GM21723 (cell line): Measurements from ENCODE around the gene CHMP2A.
A peak's percentile ranks its signal among the peaks of the same experiment; 100 is the strongest.

ENCODE experiments used
- ATAC-seq: cut with Tn5 transposase; IDR thresholded peaks from one replicate; pipeline ENCODE4 v1.9.1; 2021; ENCODE audit warnings: mild to moderate bottlenecking, moderate library complexity; ENCODE audit not compliant: unreplicated experiment

The CHMP2A gene

DNA sequence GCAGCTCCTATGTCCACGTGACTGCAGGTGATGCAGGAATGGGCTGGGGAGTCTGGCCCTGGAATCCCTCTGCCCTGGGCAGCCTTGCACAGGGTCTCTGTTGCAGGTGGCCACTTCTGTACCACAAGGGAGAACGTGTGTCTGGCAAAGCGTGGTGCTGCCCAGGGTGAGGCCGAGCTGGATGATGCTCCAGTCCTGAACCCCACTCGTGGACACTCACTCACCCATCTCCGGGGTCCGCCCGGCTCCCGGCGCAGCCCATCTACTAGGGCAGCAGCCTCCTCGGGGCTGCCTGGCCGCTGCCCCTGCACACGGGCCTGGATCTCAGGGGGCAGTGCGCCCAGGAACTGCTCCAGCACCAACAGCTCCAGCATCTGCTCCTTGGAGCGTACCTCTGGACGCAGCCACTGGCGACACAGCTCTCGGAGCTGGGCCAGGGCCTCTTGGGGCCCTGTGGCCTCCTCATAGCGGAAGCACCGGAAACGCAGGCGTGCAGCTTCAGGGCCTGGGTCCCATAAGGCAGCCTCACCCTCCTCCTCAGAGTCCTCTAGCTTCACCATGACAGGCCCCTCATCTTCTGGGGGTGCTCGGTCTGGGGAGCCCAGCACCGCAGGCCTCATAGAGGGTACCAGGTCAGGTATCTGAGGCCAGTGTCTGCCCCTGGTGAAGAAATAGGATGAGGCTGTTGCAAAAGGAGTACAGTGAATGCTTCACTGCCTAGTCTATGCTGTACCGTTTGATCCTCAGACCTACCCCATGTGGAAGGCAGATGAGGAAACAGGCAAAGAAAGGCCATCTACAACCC, 16.1 kb upstream of the CHMP2A start:
- ATAC-seq: no peak

DNA sequence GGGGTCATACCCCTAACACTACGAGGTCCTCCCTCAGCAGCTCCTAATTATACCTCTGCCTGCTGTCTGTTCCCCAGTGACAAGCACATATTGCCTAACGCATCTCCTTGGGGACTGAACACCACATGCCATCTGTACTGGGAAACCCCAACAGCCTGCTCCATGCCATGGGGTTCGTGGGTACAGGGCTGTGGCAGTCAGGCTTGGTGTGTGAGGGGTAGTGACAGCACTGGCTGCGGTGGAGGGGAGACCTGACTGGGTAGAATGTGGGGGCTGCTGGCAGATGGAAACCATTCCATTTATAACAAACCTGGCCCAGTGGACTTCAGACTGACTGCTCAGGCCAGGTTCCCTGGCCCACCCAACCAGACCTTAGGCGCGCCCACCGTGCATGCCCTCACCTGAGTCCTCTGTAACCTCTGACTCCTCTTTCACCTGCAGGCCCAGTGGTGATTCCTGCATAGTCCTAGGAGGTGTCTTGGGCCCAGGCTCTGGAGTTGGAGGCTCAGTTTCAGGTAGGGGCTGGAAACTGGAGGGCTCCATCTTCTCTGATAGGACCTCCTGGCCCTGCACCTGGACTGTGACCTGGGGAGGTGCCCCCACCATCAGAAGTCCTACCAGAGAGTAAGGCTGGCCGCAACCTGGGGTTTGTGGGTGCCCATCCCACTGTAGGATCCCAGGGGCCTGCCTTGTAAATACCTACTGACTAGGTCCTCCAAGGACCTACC, 15.2 kb upstream of the CHMP2A start:
- no peak for ATAC-seq

- no peak for ATAC-seq
These were observed 14.5 kb upstream of the CHMP2A start for GRCh38 chr19:58569191-58569942.

DNA sequence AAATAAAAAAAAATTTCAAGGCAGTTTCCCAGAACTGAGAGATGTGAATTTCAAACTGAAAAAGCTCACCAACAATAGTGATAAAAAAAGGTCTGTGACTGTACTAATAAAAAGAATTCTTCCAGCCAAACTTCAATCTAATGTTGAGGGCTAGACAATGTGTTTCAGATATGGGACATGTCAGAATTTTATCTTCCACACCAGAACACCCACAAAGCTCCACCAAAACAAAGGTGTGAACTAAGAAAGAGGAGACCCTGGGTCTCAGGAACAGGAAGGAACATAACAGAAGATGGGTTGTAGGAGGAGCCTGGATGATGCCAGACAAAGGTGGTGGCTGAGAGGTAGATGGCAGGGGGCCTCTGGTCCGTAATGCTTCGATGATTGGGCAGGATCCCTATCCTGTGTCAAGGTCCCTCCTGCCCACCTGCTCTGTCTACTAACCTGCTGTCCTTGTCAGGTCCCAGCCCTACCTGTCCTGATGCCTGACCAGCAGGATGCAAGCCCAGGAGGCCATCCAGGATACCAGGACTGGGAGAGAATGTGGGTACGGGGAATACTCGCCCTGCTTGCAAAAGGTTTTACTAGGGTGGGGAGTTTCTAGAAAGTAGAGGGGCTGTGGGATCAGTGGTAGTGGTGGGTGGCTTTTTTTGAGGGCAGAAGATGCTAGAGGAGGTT, 13.7 kb upstream of the CHMP2A start:
- no peak for ATAC-seq

DNA sequence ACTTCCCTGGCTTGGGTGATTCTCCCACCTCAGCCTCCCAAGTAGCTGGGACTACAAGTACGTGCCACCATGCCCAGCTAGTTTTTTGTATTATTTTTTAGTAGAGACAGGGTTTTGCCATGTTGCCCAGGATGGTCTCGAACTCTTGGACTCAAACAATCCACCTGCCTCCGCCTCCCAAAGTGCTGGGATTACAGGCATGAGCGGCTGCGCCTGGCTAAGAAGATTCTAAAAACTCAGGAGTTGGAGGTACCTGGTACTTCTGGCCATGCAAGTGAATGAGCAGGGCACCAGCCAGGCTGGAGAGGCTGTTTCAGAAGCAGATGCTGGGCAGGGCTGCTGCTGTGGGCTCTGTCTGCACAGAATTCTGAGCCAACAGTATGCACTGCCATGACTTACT, 12.1 kb upstream of the CHMP2A start:
- no peak for ATAC-seq

DNA sequence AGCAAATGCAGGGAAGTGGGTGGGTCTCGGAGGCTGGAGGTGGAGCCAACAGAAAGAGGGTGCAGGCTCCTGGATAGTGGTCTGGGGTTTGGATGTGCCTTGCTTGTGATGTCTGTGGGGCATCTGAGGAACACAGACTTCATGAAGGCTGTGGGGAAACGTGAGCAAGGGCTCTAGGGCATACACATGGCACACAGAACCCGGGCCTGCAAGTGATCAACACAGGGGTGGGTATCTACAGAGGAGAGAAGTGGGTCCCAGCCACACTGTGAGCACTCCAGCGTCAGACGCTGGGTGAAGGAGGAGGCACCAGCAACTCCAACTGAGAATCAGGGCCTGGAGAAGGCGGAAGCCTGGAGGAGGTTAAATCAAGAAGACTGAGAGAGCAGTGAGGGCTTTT, 8.9 kb upstream of the CHMP2A start:
- ATAC-seq: no peak

DNA sequence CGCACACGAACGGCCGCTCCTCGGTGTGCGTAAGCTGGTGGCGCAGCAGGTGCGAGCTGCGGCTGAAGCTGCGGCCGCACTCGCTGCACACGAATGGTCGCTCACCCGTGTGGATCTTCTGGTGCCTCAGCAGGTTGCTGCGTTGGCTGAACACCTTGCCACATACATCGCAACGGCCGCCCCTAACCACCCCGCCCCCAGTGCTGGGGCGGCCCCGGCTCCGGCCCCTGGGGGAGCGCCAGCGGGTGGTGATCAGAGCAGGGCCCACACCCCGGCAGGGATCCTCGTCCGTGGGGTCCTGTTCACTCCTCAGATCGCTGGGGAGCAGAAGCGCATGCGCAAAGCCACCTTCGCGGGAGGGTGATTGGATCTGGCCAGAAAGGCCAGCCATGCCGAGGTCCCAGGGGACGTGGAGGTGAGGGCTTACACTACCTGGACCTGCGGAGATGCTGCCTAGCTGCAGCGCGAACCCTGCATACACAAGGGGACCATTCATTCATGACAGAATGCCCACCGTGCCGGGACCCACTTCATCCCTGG, 8.2 kb upstream of the CHMP2A start:
- no peak for ATAC-seq

DNA sequence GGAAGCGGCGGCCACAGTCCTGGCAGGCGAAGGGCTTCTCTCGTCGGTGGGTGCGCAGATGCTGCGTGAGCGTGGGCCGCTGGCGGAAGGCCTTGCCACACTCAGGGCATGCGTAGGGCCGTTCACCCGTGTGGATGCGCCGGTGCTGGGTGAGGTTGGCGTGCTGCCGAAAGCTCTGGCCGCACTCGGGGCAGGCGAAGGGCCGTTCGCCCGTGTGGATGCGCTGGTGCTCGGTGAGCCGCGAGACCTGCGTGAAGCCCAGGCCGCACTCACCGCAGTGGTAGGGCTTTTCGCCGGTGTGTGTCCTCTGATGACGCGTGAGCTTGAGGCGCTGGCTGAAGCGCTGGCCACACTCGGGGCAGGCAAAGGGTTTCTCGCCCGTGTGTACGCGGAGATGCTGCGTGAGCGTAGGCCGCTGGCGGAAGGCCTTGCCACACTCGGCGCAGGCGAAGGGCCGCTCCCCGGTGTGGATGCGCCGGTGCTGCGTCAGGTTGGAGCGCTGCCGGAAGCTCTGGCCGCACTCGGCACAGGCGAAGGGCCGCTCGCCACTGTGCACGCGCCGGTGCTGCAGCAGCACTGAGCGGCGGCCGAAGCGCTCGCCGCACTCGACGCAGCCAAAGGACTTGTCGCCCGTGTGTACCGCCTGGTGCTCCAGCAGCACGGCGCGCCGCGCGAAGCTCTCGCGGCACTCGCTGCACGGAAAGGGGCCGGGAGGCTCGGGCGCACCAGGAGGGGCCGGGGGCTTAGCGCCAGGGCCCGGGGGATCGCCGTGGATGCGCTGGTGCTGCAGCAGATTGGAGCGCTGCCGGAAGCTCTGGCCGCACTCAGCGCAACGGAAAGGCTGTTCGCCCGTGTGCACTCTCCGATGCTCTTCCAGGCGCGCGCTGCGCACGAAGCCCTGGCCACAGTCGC, 7.5 kb upstream of the CHMP2A start:
- no peak for ATAC-seq

DNA sequence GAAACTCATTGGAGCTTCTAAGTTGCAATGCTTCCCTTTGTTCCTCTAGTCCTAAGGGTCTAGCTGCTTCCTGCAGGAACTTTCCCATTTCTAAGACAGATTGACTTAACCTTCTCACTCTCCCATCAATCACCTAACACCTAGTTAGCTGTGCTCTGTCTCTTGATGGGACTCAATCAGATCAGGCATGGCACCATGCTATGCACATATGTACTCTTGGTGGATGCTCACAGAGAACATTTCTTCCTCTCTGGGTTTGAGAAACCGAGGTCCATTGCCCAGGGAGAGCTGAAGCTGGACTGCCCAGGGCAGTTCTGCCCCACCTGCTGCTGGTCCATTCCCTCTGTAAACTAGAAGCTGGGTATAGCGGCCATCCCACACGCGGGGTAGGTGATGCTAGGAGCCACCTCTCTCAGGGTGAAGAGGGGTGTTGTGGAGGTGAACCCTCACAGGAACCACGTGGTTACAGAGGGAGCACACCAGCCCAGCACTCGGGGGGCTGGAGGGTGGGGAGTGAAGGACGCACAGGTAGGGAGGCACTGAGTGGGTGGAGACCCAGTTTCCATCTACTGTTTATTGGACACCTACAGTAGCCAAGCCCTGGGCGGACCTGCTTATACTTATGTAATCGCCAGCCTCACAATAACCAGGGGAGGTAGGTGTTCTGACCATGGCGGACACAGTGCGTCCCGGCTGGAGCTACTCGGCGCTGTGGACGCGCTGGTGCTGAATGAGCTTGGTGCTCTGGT, 6.6 kb upstream of the CHMP2A start:
- no peak for ATAC-seq

DNA sequence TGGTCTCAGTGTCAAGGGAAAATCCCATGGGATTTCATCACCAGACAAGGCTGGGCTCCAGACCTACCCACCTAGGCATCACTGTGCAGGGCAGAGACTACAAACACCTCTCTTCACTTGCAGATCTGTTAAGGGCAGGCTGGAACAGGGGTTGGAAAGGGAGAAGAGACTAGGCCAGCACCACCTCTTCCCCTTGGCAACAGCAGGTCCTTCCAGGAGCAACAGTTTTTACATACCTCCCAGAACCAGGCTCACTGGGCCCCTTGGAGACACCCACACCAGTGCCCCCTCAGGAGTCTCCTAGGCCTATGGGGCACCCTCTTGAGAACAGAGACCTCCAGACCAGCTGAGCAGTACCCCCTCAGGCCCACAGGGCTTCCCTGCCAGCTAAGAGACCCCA, 6.0 kb upstream of the CHMP2A start:
- no peak for ATAC-seq

GRCh38 chr19:58560007-58560887, 5.3 kb upstream of the CHMP2A start:
- no peak for ATAC-seq

- ATAC-seq: peak; percentile 32
These were observed 4.5 kb upstream of the CHMP2A start for GRCh38 chr19:58559275-58560006.

DNA sequence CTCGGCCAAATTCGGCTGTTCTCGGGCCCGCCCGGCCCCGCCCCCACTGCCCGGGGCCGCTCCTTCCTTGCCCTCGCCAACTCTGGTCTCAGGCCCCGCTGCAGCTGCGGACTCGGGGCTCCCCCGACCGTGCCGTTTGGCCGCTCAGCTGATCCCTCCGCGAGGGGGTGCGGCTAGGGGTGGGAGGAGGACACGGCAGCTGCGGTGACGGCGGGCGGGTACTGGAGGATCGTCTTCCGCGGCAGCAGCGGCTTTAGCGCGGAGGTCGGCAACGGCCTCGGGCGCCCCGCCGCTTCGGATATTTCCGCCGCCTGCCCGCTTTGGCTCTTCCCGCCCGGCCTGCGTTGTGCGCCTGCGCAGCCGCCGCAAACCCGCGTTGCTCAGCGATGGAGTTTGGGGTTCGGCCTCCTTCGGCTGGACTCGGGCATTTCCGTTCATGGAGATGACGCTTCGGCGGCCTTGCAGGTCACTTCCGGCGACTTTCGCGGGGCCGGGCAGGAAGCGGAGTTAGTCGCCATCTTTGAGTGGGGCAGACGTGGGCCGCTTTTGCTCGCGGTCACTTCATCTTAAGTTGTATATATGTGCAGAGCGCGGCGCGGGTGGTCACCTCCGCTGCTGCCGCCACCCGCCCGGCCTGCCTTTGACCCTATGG, 3.8 kb upstream of the CHMP2A start:
- ATAC-seq: peak; percentile 49

DNA sequence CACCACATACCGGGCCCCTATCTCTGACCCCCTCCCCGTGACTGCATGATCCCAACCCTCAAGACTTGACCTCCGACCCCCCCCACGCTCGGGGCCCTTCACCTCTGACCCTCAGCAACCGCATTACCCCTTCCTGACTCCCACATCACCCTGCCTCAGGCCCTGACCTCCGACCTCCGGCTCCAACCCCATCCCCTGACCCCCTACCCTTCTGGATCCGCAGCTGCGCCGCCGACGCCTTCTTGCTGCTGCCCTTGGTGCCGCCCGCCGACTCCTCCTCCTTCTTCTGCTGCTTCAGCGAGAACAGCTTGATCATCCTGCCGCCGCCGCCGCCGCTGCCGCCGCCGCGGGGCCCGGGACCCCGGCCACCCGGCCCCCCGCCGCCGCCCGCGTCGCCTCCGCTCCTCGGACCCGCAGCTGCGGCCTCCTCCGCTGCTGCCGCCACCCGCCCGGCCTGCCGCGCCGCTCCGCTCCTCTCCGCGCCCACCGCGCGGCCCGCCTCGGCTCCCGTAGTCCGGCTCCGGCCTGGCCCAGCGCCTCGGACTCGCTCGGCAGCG, 3.2 kb upstream of the CHMP2A start, which contains the start of gene UBE2M:
Gene UBE2M (minus strand): TSS at position 546 of the 557 bp plus-strand sequence. CDS start 230 bp downstream, at position 316.
- no peak for ATAC-seq

- no peak for ATAC-seq
These were observed 2.5 kb upstream of the CHMP2A start for GRCh38 chr19:58557221-58558065.
